ENCODE data around the gene ROR2.

Gene ROR2

GRCh38 chr9:91694081-91694870 lies 255.8 kb downstream of the ROR2 start:
- TF ChIP-seq CTCF (IDR thresholded peaks at IDR 0.05; ENCODE audit: low read depth, low read length, missing control alignments), result no peak
- no peak for DNase-seq (ENCODE audit: low read depth)
- H3K4me3 ChIP-seq (ENCODE audit: low read depth, low read length), result no peak overlapping the region

- TF ChIP-seq CTCF (IDR thresholded peaks at IDR 0.05; ENCODE audit: low read depth, low read length, missing control alignments), result no peak
- H3K4me3 ChIP-seq (ENCODE audit: low read depth, low read length), result no peak overlapping the region
- DNase-seq (ENCODE audit: low read depth), result no peak
These were observed 256.8 kb downstream of the ROR2 start for GRCh38 chr9:91693226-91693625.

- TF ChIP-seq CTCF (IDR thresholded peaks at IDR 0.05; ENCODE audit: low read depth, low read length, missing control alignments), result no peak
- no peak for DNase-seq (ENCODE audit: low read depth)
- H3K4me3 ChIP-seq (ENCODE audit: low read depth, low read length), result no peak overlapping the region
These were observed 259.3 kb downstream of the ROR2 start for GRCh38 chr9:91690540-91691249.

GRCh38 chr9:91689006-91689405 lies 261.0 kb downstream of the ROR2 start:
- no peak overlapping the region for H3K4me3 ChIP-seq (ENCODE audit: low read depth, low read length)
- TF ChIP-seq CTCF (IDR thresholded peaks at IDR 0.05; ENCODE audit: low read depth, low read length, missing control alignments), result no peak
- DNase-seq (ENCODE audit: low read depth), result no peak

GRCh38 chr9:91683269-91683668 lies 266.8 kb downstream of the ROR2 start:
- no peak for DNase-seq (ENCODE audit: low read depth)
- no peak for TF ChIP-seq CTCF (IDR thresholded peaks at IDR 0.05; ENCODE audit: low read depth, low read length, missing control alignments)
- no peak overlapping the region for H3K4me3 ChIP-seq (ENCODE audit: low read depth, low read length)

- no peak overlapping the region for H3K4me3 ChIP-seq (ENCODE audit: low read depth, low read length)
- no peak for TF ChIP-seq CTCF (IDR thresholded peaks at IDR 0.05; ENCODE audit: low read depth, low read length, missing control alignments)
- DNase-seq (ENCODE audit: low read depth), result no peak
These were observed 267.2 kb downstream of the ROR2 start for GRCh38 chr9:91682806-91683205.

All from GM12864 (cell line).